Endodermal cell (in vitro differentiated cells): ENCODE measurements around the gene SREBF1. TPM values are rescaled to one million over a fixed set of nuclear protein-coding genes. Genes with fewer than 3 reads are reported as not detected.

Experiments
- DNase-seq: peaks from one replicate; pipeline ENCODE4 v3.0.0-alpha.2; 2017
- H3K27ac ChIP-seq: 2 replicates; pipeline ENCODE4 v1.5.1; 2013; ENCODE audit warnings: mild to moderate bottlenecking, low read depth, low read length, moderate library complexity
- H3K27me3 ChIP-seq: 2 replicates; pipeline ENCODE4 v1.6.1; 2013; ENCODE audit warnings: mild to moderate bottlenecking, low read length, moderate library complexity; ENCODE audit not compliant: insufficient read depth, control insufficient read depth, poor library complexity, severe bottlenecking
- H3K36me3 ChIP-seq: 2 replicates; pipeline ENCODE4 v1.7.0; 2013; ENCODE audit warnings: mild to moderate bottlenecking, low read length, moderate library complexity; ENCODE audit not compliant: control insufficient read depth, insufficient read depth
- H3K4me1 ChIP-seq: one replicate; pipeline ENCODE4 v1.7.0; 2013; ENCODE audit warnings: low read length; ENCODE audit not compliant: control insufficient read depth, insufficient read depth
- H3K4me3 ChIP-seq: 2 replicates; pipeline ENCODE4 v1.5.1; 2013; ENCODE audit warnings: mild to moderate bottlenecking, low read length, moderate library complexity
- H3K9ac ChIP-seq: 2 replicates; pipeline ENCODE4 v1.6.1; 2013; ENCODE audit warnings: mild to moderate bottlenecking, low read length, moderate library complexity; ENCODE audit not compliant: poor library complexity, severe bottlenecking; ENCODE audit errors: extremely low read depth
- H3K9me3 ChIP-seq: 2 replicates; pipeline ENCODE4 v1.6.1; 2013; ENCODE audit warnings: mild to moderate bottlenecking, low read length, moderate library complexity; ENCODE audit not compliant: control insufficient read depth
- H3K27ac Mint-ChIP-seq: 2 replicates; pipeline ENCODE4 v1.8.0; 2020; ENCODE audit warnings: mixed read lengths
- H3K27me3 Mint-ChIP-seq: 2 replicates; pipeline ENCODE4 v1.8.0; 2021; ENCODE audit warnings: mild to moderate bottlenecking, mixed read lengths; ENCODE audit not compliant: insufficient read depth
- H3K36me3 Mint-ChIP-seq: 2 replicates; pipeline ENCODE4 v1.8.0; 2020; ENCODE audit warnings: low read depth, mixed read lengths
- H3K4me1 Mint-ChIP-seq: 2 replicates; pipeline ENCODE4 v1.8.0; 2020; ENCODE audit warnings: mixed read lengths
- H3K4me3 Mint-ChIP-seq: 2 replicates; pipeline ENCODE4 v1.8.0; 2020; ENCODE audit warnings: mild to moderate bottlenecking, moderate library complexity, mixed read lengths
- H3K9me3 Mint-ChIP-seq: 2 replicates; pipeline ENCODE4 v1.8.0; 2020; ENCODE audit warnings: mild to moderate bottlenecking, mixed read lengths
- WGBS, 2 experiments: methylation state at CpG; one replicate each; pipeline versions ENCODE4 v1.1.5 to v1.1.7; 2013; ENCODE audit warnings: missing lambda C conversion rate in 2 of 2, mixed read lengths in 1 of 2; ENCODE audit not compliant: insufficient coverage in 1 of 2, insufficient read length in 1 of 2; 5-methylcytosine and 5-hydroxymethylcytosine counted together
- total RNA-seq, 2 donors: library from RNA; stranded (reverse); fragmentation: NEBNext Ultra II Directional in 1 of 2; extraction: Animal tissue kit (Norgen Biotek cat#: 25700) in 1 of 2; gene quantifications; 2 replicates in 1 of 2; 3 replicates in 1 of 2; pipeline ENCODE4 v1.2.1, GENCODE V29; 2021
- TF ChIP-seq, protein P1 (sequence below): fragments of 200-600 bp; sonication (generic); conservative IDR thresholded peaks from 2 replicates; pipeline ENCODE4 v1.5.0; 2021; ENCODE audit warnings: antibody characterized with exemption, mild to moderate bottlenecking

The SREBF1 gene
- total RNA-seq, 2 donors from 2014 or later: 39.0 to 58.2 TPM

DNA sequence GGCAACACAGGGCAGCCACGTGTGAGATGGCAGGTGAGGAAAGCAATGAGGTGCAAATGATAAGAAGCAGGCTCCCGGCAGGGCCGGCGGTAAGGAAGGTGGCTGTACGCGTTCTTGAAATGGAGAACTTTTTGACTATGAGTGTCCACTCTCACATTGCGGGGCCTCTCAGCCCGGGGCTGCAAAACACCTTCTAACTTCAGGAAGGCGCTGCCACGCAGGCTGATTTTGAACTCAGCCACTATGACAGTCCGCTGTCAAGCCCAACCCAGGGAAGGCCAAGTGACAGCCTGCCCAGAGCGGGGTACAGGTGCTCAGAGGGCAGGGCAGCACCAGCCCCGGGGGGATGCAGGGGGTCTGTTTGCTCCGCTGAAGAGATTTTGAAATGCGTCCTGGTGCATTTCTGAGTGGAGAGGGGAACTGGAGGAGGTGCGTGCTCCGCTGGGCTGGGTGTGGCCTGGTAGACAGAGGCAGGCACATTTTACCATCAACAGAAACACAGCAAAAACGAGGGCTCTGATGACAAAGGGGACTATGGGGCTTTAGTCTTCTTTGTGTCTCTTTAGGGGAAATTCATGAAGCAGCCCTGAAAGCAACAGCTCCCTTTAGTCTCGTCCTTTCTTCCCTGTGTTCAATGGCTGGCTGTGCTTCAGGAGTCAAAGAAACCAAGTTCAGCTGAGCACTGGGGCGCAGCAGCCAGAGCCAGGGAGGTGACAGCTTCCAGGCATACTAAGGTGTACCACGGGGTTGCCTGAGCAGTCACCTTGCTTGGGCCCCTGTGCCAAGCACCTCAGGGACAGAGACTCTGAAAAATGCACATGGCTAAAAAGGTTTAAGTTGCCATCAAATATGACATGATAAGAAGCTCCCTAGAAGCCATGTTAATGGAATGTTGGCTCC, 14.6 kb upstream of the SREBF1 start:
- TF ChIP-seq, protein P1, sequence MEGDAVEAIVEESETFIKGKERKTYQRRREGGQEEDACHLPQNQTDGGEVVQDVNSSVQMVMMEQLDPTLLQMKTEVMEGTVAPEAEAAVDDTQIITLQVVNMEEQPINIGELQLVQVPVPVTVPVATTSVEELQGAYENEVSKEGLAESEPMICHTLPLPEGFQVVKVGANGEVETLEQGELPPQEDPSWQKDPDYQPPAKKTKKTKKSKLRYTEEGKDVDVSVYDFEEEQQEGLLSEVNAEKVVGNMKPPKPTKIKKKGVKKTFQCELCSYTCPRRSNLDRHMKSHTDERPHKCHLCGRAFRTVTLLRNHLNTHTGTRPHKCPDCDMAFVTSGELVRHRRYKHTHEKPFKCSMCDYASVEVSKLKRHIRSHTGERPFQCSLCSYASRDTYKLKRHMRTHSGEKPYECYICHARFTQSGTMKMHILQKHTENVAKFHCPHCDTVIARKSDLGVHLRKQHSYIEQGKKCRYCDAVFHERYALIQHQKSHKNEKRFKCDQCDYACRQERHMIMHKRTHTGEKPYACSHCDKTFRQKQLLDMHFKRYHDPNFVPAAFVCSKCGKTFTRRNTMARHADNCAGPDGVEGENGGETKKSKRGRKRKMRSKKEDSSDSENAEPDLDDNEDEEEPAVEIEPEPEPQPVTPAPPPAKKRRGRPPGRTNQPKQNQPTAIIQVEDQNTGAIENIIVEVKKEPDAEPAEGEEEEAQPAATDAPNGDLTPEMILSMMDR: no peak
- no peaks in the 10 kb centered on the region for H3K36me3 Mint-ChIP-seq
- H3K4me1 Mint-ChIP-seq: peaks cover 17% of the 10 kb centered on the region
- Histone ChIP-seq H3K9me3 (no peaks in the 10 kb centered on the region), H3K27me3 (no peaks in the 10 kb centered on the region), H3K4me1 (no peaks in the 10 kb centered on the region), H3K27ac (peak overlapping the region; percentile 49), H3K4me3 (no peak overlapping the region), H3K36me3 (no peaks in the 10 kb centered on the region), H3K9ac (no peak overlapping the region)
- no peaks in the 10 kb centered on the region for H3K9me3 Mint-ChIP-seq
- H3K4me3 Mint-ChIP-seq: no peak overlapping the region
- no peak overlapping the region for H3K27ac Mint-ChIP-seq
- 89% methylated on average over 14 to 21 of the region's 21 CpGs for WGBS, 2 experiments
- peak; percentile 46 for DNase-seq
- peaks cover 2% of the 10 kb centered on the region for H3K27me3 Mint-ChIP-seq

DNA sequence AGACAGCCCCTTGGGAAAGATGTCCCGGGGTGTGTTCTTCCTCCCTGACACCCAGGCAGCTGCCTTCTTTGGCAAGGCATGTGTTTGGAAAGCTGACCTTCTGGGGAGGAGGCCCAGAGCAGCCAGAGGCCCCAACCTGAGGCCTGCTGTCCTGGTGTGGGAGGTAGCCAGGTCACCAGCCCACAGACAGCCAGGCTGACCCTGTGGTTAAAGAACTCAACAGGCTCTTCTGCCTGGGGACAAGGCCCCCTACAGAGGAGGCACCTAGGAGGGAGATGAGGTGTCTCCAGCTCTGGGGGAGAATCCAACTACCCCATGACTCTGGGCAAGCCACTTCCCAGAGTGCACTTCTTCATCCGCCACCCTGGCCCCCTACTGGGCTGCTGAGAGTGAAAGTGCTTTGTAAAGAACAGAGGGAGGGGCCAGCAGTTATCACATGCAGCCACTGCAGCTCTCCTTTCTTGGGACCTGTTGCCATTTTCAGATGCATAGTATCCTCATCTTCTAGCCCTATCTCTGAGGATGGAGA, 13.1 kb upstream of the SREBF1 start:
- Mint-ChIP-seq H3K27me3 (peaks cover 2% of the 10 kb centered on the region), H3K9me3 (no peaks in the 10 kb centered on the region), H3K4me3 (no peak overlapping the region), H3K27ac (no peak overlapping the region), H3K4me1 (peaks cover 17% of the 10 kb centered on the region), H3K36me3 (no peaks in the 10 kb centered on the region)
- H3K4me3 ChIP-seq: no peak overlapping the region
- TF ChIP-seq, protein P1: no peak
- 57 to 98% methylated on average over 1 to 2 of the region's 2 CpGs for WGBS, 2 experiments
- no peaks in the 10 kb centered on the region for H3K36me3 ChIP-seq
- no peaks in the 10 kb centered on the region for H3K27me3 ChIP-seq
- DNase-seq: peak; percentile 87
- H3K9me3 ChIP-seq: no peaks in the 10 kb centered on the region
- no peak overlapping the region for H3K9ac ChIP-seq
- no peak overlapping the region for H3K27ac ChIP-seq
- H3K4me1 ChIP-seq: no peaks in the 10 kb centered on the region

DNA sequence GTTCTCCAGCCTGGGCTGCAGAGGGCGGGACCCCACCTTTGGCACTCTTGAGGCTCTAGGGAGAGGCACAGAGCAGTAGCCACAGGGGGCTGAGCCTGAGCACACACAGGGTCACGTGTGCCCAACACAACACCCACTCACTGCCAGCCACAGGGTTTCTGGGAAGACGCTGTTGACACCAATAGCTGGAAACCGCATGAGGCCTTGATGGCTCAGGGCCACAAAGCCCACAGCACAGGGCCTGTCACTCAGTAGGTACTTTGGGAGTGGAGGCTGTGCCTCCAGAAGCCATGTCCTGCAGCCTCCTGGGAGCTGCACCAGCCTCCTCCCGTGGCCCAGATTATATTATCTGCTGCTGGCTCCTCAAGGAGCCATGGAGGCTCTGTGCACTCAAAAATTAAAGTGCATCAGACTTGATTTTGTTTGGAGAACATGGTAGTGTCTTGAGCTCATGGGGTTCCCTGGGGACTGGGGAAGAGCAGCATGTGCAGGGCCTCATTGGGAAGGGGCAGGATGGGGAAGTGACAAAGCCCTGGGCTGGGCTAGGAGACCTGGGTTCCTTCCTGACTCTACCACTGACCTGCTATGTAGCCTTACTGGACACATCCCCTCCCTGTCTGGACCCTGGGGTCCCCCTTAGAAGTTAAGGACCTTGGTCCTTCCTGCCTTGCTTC, 12.5 kb upstream of the SREBF1 start:
- H3K9ac ChIP-seq: no peak overlapping the region
- TF ChIP-seq, protein P1: no peak
- peak; percentile 72 for DNase-seq
- WGBS, 2 experiments: 74 to 77% methylated on average over 4 to 5 of the region's 5 CpGs
- H3K4me3 ChIP-seq: no peak overlapping the region
- no peak overlapping the region for H3K27ac ChIP-seq
- H3K36me3 Mint-ChIP-seq: no peaks in the 10 kb centered on the region
- H3K9me3 Mint-ChIP-seq: no peaks in the 10 kb centered on the region
- H3K27me3 Mint-ChIP-seq: peaks cover 2% of the 10 kb centered on the region
- no peaks in the 10 kb centered on the region for H3K36me3 ChIP-seq
- H3K27me3 ChIP-seq: no peaks in the 10 kb centered on the region
- no peaks in the 10 kb centered on the region for H3K4me1 ChIP-seq
- H3K4me3 Mint-ChIP-seq: no peak overlapping the region
- no peak overlapping the region for H3K27ac Mint-ChIP-seq
- H3K4me1 Mint-ChIP-seq: peaks cover 17% of the 10 kb centered on the region
- H3K9me3 ChIP-seq: no peaks in the 10 kb centered on the region
